MCF 10A (cell line): Measurements from ENCODE around the gene TNFRSF6B. TPM values are rescaled to one million over a fixed set of nuclear protein-coding genes. Genes with fewer than 3 reads are reported as not detected.

Experiments used
- BruUV-seq: library from RNA; stranded (reverse); fragments of 400-500 nt; replicated peaks from 2 replicates; lab custom pipeline; 2021; lab: Mats Ljungman, UMichigan
- CTCF ChIA-PET: fragments of 300-600 bp; sonication (Branson Sonifier 250); formaldehyde crosslinking; extraction: SDS; loops from one replicate; lab custom pipeline; 2021; ENCODE audit warnings: antibody characterized with exemption, inconsistent platforms; lab: Yijun Ruan, JAX
- POLR2A ChIA-PET: fragments of 300-600, 350-650 bp; sonication (Branson Sonifier 250); formaldehyde crosslinking; extraction: SDS; loops from one replicate; lab custom pipeline; 2020; ENCODE audit warnings: antibody characterized with exemption, inconsistent platforms; lab: Yijun Ruan, JAX
- DNase-seq: peaks from one replicate; pipeline ENCODE4 v3.0.0-alpha.2; 2018; ENCODE audit not compliant: unreplicated experiment
- H3K27ac Mint-ChIP-seq: one replicate; pipeline ENCODE4 v1.8.0; 2022; ENCODE audit warnings: mild to moderate bottlenecking, low read depth, mixed read lengths; ENCODE audit not compliant: unreplicated experiment
- H3K27me3 Mint-ChIP-seq: one replicate; pipeline ENCODE4 v1.8.0; 2022; ENCODE audit warnings: mixed read lengths; ENCODE audit not compliant: insufficient read depth, unreplicated experiment
- H3K36me3 Mint-ChIP-seq: one replicate; pipeline ENCODE4 v1.8.0; 2022; ENCODE audit warnings: mild to moderate bottlenecking, moderate library complexity, mixed read lengths; ENCODE audit not compliant: insufficient read depth, unreplicated experiment
- H3K4me1 Mint-ChIP-seq: one replicate; pipeline ENCODE4 v1.8.0; 2022; ENCODE audit warnings: mixed read lengths; ENCODE audit not compliant: insufficient read depth, unreplicated experiment
- H3K4me3 Mint-ChIP-seq: one replicate; pipeline ENCODE4 v1.8.0; 2022; ENCODE audit warnings: mild to moderate bottlenecking, moderate library complexity, mixed read lengths; ENCODE audit not compliant: unreplicated experiment
- H3K9me3 Mint-ChIP-seq: one replicate; pipeline ENCODE4 v1.8.0; 2022; ENCODE audit warnings: mixed read lengths; ENCODE audit not compliant: unreplicated experiment
- CTCF ChIP-seq: fragments of 200-600 bp; IDR thresholded peaks from one replicate; pipeline ENCODE4 v1.8.0; 2022; ENCODE audit warnings: antibody characterized with exemption, mild to moderate bottlenecking; ENCODE audit not compliant: unreplicated experiment
- intact Hi-C: fragments of 100-400 bp; cut with micrococcal nuclease; formaldehyde crosslinking; loops from 2 replicates; pipeline ENCODE4 v1.14.1; 2022
- total RNA-seq: library from RNA; stranded (reverse); gene quantifications from 2 replicates; pipeline ENCODE4 v1.2.3, GENCODE V29; 2022

Gene TNFRSF6B
- total RNA-seq, 1 experiment from 2014 or later, result 24.4 TPM

- intact Hi-C loops, result no loop called here
- TF ChIP-seq CTCF, result no peak
- H3K4me3 Mint-ChIP-seq, result no peak overlapping the region
- H3K4me1 Mint-ChIP-seq, result peaks cover 9% of the 10 kb centered on the region
- H3K9me3 Mint-ChIP-seq, result no peaks in the 10 kb centered on the region
- no peak overlapping the region for H3K27ac Mint-ChIP-seq
- no peaks in the 10 kb centered on the region for H3K27me3 Mint-ChIP-seq
- no TSS peak for BruUV-seq
- no peak for DNase-seq
- H3K36me3 Mint-ChIP-seq, result peaks cover 23% of the 10 kb centered on the region
- ChIA-PET POLR2A (interaction anchor here (1.0 kb wide), 1 partner anchor 19 kb away, joined by 3 read pairs; no protein-coding TSS in a partner anchor), CTCF (interaction anchor here (0.7 to 0.8 kb wide), 2 partner anchors 80 to 218 kb away, joined by 3 to 4 read pairs; no protein-coding TSS in a partner anchor)
Measured at GRCh38 chr20:63663332-63664066, 33.0 kb upstream of the TNFRSF6B start.

GRCh38 chr20:63664143-63664851 is 32.2 kb upstream of the TNFRSF6B start:
- POLR2A ChIA-PET, result no interaction called here
- intact Hi-C loops, result no loop called here

GRCh38 chr20:63664861-63665594 is 31.4 kb upstream of the TNFRSF6B start:
- peak overlapping the region; percentile 54 for H3K27ac Mint-ChIP-seq
- peaks cover 34% of the 10 kb centered on the region for H3K36me3 Mint-ChIP-seq
- intact Hi-C loops, result no loop called here
- H3K9me3 Mint-ChIP-seq, result no peaks in the 10 kb centered on the region
- ChIA-PET CTCF (no interaction called here), POLR2A (interaction anchor here (0.8 kb wide), 1 partner anchor 23 kb away, joined by 3 read pairs; no protein-coding TSS in a partner anchor)
- no peaks in the 10 kb centered on the region for H3K27me3 Mint-ChIP-seq
- TF ChIP-seq CTCF, result no peak
- H3K4me1 Mint-ChIP-seq, result no peaks in the 10 kb centered on the region
- no peak for DNase-seq
- no TSS peak for BruUV-seq
- no peak overlapping the region for H3K4me3 Mint-ChIP-seq

More at GRCh38 chr20:63664143-63664851, 32.2 kb upstream of the TNFRSF6B start:
- BruUV-seq, result no TSS peak
- H3K4me1 Mint-ChIP-seq, result peaks cover 7% of the 10 kb centered on the region
- H3K27ac Mint-ChIP-seq, result no peak overlapping the region
- H3K9me3 Mint-ChIP-seq, result no peaks in the 10 kb centered on the region
- CTCF ChIA-PET, result interaction anchor here (0.7 to 0.8 kb wide), 2 partner anchors 79 to 219 kb away, joined by 3 to 4 read pairs; no protein-coding TSS in a partner anchor
- no peak for TF ChIP-seq CTCF
- DNase-seq, result no peak
- H3K36me3 Mint-ChIP-seq, result peaks cover 31% of the 10 kb centered on the region
- H3K27me3 Mint-ChIP-seq, result no peaks in the 10 kb centered on the region
- no peak overlapping the region for H3K4me3 Mint-ChIP-seq
